Measurements from ENCODE around the gene C2orf15.

DNA sequence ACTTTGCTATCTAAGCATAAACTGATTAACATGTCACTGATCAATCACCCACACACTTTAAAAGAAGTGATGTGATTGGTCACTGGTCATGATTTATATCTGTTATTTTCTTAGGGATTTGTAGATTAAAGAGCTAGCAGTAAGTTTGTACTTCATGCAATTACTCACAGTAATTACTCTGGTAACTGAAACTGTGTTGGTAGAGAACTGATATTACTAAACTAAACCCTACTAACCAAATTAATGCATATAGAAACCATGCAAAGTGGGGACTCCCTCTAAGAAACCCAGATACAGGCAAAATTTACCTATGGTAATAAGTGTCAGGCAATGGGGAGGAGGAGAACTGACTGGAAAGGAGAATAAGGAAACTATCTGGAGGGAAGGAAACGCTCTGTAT, 44.8 kb upstream of the C2orf15 start:
- TF ChIP-seq CTCF (IDR thresholded peaks at IDR 0.05) (no peak), POLR2A (IDR thresholded peaks at IDR 0.05) (no peak), POLR2AphosphoS5 (IDR thresholded peaks at IDR 0.05) (no peak), EP300 (IDR thresholded peaks at IDR 0.05) (no peak)

Measured in sigmoid colon (tissue), 4 donors.